Measurements from ENCODE around the gene EFCAB13. TPM values are rescaled to one million over a fixed set of nuclear protein-coding genes. Genes with fewer than 3 reads are reported as not detected.
"Not testable (repeated sequence)": the region's sequence is repeated elsewhere in the genome, so short reads cannot be mapped to it uniquely, and the experiment has no call there.

Gene EFCAB13
- total RNA-seq, 1 experiment from 2014 or later = not detected

DNA sequence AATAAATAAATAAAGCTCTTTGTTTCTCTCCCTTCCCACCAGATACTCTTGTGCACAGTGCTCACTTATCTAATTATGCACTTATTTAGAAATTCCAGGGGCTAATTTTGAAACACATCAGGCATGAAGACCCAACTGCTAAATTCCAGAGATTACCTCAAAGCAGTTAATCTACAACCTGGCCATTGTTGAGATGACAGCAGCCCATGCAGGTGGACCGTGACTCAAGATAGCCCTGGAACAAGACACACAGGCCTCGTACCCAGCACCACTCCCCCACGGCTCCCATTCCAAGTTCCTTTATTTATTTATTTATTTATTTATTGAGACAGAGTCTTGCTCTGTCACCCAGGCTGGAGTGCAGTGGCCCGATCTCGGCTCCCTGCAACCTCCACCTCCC, 147.1 kb downstream of the EFCAB13 start:
- BruUV-seq (replicated peaks) = no TSS peak
- intact Hi-C loops (cut with micrococcal nuclease; ENCODE audit: unreplicated experiment) = no loop called here
- Histone ChIP-seq H3K27me3 (replicated peaks; ENCODE audit: insufficient read depth, low read depth, low read length, poor library complexity) (no peaks in the 10 kb centered on the region), H3K9me3 (ENCODE audit: low read depth, low read length, poor library complexity, severe bottlenecking) (no peaks in the 10 kb centered on the region), H3K4me3 (ENCODE audit: low read depth, low read length, poor library complexity, severe bottlenecking) (no peak overlapping the region), H3K4me1 (ENCODE audit: insufficient read depth, low read length, poor library complexity, severe bottlenecking) (no peaks in the 10 kb centered on the region), H3K36me3 (ENCODE audit: insufficient read depth, low read length, poor library complexity, severe bottlenecking) (no peaks in the 10 kb centered on the region), H3K27ac (ENCODE audit: low read depth, low read length, poor library complexity, severe bottlenecking) (no peak overlapping the region)
- POLR2A ChIA-PET (ENCODE audit: low non-redundant PET) = no interaction called here
- DNase-seq (ENCODE audit: low spot score) = no peak
- TF ChIP-seq, protein P1, sequence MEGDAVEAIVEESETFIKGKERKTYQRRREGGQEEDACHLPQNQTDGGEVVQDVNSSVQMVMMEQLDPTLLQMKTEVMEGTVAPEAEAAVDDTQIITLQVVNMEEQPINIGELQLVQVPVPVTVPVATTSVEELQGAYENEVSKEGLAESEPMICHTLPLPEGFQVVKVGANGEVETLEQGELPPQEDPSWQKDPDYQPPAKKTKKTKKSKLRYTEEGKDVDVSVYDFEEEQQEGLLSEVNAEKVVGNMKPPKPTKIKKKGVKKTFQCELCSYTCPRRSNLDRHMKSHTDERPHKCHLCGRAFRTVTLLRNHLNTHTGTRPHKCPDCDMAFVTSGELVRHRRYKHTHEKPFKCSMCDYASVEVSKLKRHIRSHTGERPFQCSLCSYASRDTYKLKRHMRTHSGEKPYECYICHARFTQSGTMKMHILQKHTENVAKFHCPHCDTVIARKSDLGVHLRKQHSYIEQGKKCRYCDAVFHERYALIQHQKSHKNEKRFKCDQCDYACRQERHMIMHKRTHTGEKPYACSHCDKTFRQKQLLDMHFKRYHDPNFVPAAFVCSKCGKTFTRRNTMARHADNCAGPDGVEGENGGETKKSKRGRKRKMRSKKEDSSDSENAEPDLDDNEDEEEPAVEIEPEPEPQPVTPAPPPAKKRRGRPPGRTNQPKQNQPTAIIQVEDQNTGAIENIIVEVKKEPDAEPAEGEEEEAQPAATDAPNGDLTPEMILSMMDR (conservative IDR thresholded peaks at IDR 0.05; ENCODE audit: low read depth, low read length) = no peak
- TF ChIP-seq EZH2 (IDR thresholded peaks at IDR 0.05; ENCODE audit: borderline replicate concordance, low read depth, low read length, poor library complexity, severe bottlenecking) = no peak
- CTCF ChIA-PET = no interaction called here

- DNase-seq (ENCODE audit: low spot score); CTCF ChIA-PET; BruUV-seq (replicated peaks); H3K4me1 ChIP-seq (ENCODE audit: insufficient read depth, low read length, poor library complexity, severe bottlenecking); H3K36me3 ChIP-seq (ENCODE audit: insufficient read depth, low read length, poor library complexity, severe bottlenecking); POLR2A ChIA-PET (ENCODE audit: low non-redundant PET); H3K27me3 ChIP-seq (replicated peaks; ENCODE audit: insufficient read depth, low read depth, low read length, poor library complexity); H3K4me3 ChIP-seq (ENCODE audit: low read depth, low read length, poor library complexity, severe bottlenecking); H3K9me3 ChIP-seq (ENCODE audit: low read depth, low read length, poor library complexity, severe bottlenecking); intact Hi-C loops (cut with micrococcal nuclease; ENCODE audit: unreplicated experiment); H3K27ac ChIP-seq (ENCODE audit: low read depth, low read length, poor library complexity, severe bottlenecking): not testable (repeated sequence)
Measured at GRCh38 chr17:47472073-47472472, 148.3 kb downstream of the EFCAB13 start.

Other genes with a start within 250 kb of the EFCAB13 start
- gene CDC27, start 134.7 kb upstream of the EFCAB13 start, total RNA-seq (2021) = 95.9 and 120 TPM in 2 replicates
- gene MYL4, start 114.6 kb upstream of the EFCAB13 start, total RNA-seq (2021) = not detected in 2 replicates
- gene ITGB3, start 70.1 kb upstream of the EFCAB13 start, total RNA-seq (2021) = not detected in 2 replicates
- 63.4 and 76.4 TPM in 2 replicates for gene NPEPPS, start 207.2 kb downstream of the EFCAB13 start, total RNA-seq (2021)